ENCODE results near the gene RARG. TPM values are rescaled to one million over a fixed set of nuclear protein-coding genes. Genes with fewer than 3 reads are reported as not detected.

RARG gene
- total RNA-seq, 6 experiments from 2014 or later = 47.2 to 80.5 (median 71.0) TPM

GRCh38 chr12:53186745-53187144 lies 45.3 kb downstream of the RARG start:
- peaks cover 37% of the 10 kb centered on the region for H3K4me1 Mint-ChIP-seq (ENCODE audit: low read depth)
- no peak for TF ChIP-seq CTCF (IDR thresholded peaks at IDR 0.05)
- H3K36me3 Mint-ChIP-seq (ENCODE audit: low read depth) = peaks cover 42% of the 10 kb centered on the region
- H3K4me3 Mint-ChIP-seq = no peak overlapping the region
- H3K9me3 Mint-ChIP-seq = no peaks in the 10 kb centered on the region
- H3K27me3 Mint-ChIP-seq (ENCODE audit: insufficient read depth) = no peaks in the 10 kb centered on the region
- H3K27ac Mint-ChIP-seq = no peak overlapping the region
- no peak for DNase-seq

DNA sequence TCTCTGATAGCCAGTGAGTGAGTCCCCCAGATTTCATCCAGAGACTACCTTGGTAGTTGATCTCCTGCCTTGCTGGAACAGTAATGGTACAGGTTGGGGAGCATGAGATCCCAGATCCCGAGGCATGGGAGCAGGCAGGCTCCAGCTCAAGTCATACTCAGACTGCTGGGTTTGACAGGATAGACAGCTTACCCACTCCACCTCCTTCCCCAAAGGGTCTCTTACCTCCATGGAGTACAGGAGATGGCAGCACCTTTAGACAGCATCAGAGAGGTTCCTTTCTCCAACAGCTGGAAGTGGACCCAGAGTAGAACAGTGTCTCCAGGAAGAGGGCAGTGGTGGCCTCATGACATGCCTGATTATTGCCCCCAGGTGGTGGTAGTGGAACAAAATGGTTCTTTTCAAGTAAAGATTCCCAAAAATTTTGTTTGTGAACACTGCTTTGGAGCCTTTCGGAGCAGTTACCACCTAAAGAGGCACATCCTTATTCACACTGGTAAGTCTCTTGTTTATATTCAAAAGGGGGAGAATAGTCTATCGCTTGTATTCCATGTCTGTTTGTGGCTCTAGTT lies 46.3 kb downstream of the RARG start:
- peak; percentile 46; the same call in 1 of the 2 replicates for TF ChIP-seq CTCF (IDR thresholded peaks at IDR 0.05)
- Mint-ChIP-seq H3K27me3 (ENCODE audit: insufficient read depth) (no peaks in the 10 kb centered on the region), H3K36me3 (ENCODE audit: low read depth) (peaks cover 48% of the 10 kb centered on the region), H3K4me1 (ENCODE audit: low read depth) (peaks cover 43% of the 10 kb centered on the region), H3K4me3 (no peak overlapping the region; the same call in 1 of the 2 replicates), H3K27ac (no peak overlapping the region), H3K9me3 (no peaks in the 10 kb centered on the region)
- no peak for DNase-seq

- TF ChIP-seq CTCF (IDR thresholded peaks at IDR 0.05) = no peak
- H3K9me3 Mint-ChIP-seq = no peaks in the 10 kb centered on the region
- no peak for DNase-seq
- H3K27me3 Mint-ChIP-seq (ENCODE audit: insufficient read depth) = no peaks in the 10 kb centered on the region
- H3K4me1 Mint-ChIP-seq (ENCODE audit: low read depth) = peaks cover 42% of the 10 kb centered on the region
- no peak overlapping the region for H3K27ac Mint-ChIP-seq
- peaks cover 48% of the 10 kb centered on the region for H3K36me3 Mint-ChIP-seq (ENCODE audit: low read depth)
- H3K4me3 Mint-ChIP-seq = no peak overlapping the region
Measured at GRCh38 chr12:53184828-53185227, 47.2 kb downstream of the RARG start.

- Mint-ChIP-seq H3K4me3 (peak overlapping the region; percentile 90), H3K4me1 (ENCODE audit: low read depth) (peaks cover 46% of the 10 kb centered on the region), H3K27ac (peak overlapping the region; percentile 6), H3K36me3 (ENCODE audit: low read depth) (peaks cover 48% of the 10 kb centered on the region), H3K9me3 (no peaks in the 10 kb centered on the region), H3K27me3 (ENCODE audit: insufficient read depth) (no peaks in the 10 kb centered on the region)
- no peak for DNase-seq
- no peak for TF ChIP-seq CTCF (IDR thresholded peaks at IDR 0.05)
Measured at GRCh38 chr12:53182903-53183302, 49.1 kb downstream of the RARG start.

DNA sequence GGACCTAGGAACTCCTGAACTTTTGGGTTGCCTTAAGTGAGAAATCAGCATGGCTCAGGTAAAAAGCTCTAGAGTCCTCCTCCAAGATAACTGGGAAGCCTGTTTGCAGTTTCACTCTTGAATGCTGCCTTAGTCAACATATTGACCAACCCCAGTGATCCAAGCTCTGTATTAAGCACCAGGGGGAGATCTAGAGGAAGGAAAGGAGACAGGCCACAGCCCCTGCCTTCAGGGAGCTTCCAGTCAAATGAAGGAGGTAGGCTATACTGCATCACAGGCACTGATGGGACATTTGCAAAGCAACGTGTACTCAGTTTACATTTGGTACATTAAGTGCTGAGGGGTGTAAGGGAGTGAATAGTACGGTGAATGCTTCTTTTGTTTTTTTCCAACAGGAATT lies 50.1 kb downstream of the RARG start:
- DNase-seq = no peak
- no peak for TF ChIP-seq CTCF (IDR thresholded peaks at IDR 0.05)

More for the DNA sequence above, 50.1 kb downstream of the RARG start:
- Mint-ChIP-seq H3K9me3 (no peaks in the 10 kb centered on the region), H3K27ac (0 out of 2 replicates have a peak overlapping the region, but pooled peaks have one; percentile 6), H3K4me1 (ENCODE audit: low read depth) (peaks cover 46% of the 10 kb centered on the region), H3K27me3 (ENCODE audit: insufficient read depth) (no peaks in the 10 kb centered on the region), H3K4me3 (peak overlapping the region; percentile 90), H3K36me3 (ENCODE audit: low read depth) (peaks cover 40% of the 10 kb centered on the region)
